Activated naive CD8-positive, alpha-beta T cell treated with anti-CD3 and anti-CD28 coated beads, Interleukin-2, amount 50 U/mL, for 24 hours (primary cell): ENCODE data around the gene CRYL1.
A peak's percentile ranks its signal among the peaks of the same experiment; 100 is the strongest.
"Not testable (repeated sequence)": the region's sequence is repeated elsewhere in the genome, so short reads cannot be mapped to it uniquely, and the experiment has no call there.

Source experiments
- ATAC-seq: fragments of 150-1000 bp; cut with Tn5 transposase; one replicate; pipeline ENCODE4 v1.10.0; 2021
- DNase-seq: peaks from one replicate; pipeline ENCODE4 v3.0.0; 2021
- H3K27ac Mint-ChIP-seq: one replicate; pipeline ENCODE4 v1.8.0; 2021; ENCODE audit warnings: mild to moderate bottlenecking, mixed read lengths
- H3K27me3 Mint-ChIP-seq: one replicate; pipeline ENCODE4 v1.8.0; 2021; ENCODE audit warnings: mixed read lengths
- H3K36me3 Mint-ChIP-seq: one replicate; pipeline ENCODE4 v1.8.0; 2021; ENCODE audit warnings: low read depth, mixed read lengths
- H3K4me1 Mint-ChIP-seq: one replicate; pipeline ENCODE4 v1.8.0; 2021; ENCODE audit warnings: mixed read lengths
- H3K4me3 Mint-ChIP-seq: one replicate; pipeline ENCODE4 v1.8.0; 2021; ENCODE audit warnings: mild to moderate bottlenecking, moderate library complexity, mixed read lengths
- H3K9me3 Mint-ChIP-seq: one replicate; pipeline ENCODE4 v1.8.0; 2021; ENCODE audit warnings: mixed read lengths

CRYL1 gene

GRCh38 chr13:20436505-20436904 lies 89.2 kb downstream of the CRYL1 start:
- H3K4me3 Mint-ChIP-seq = no peak overlapping the region
- H3K9me3 Mint-ChIP-seq = no peaks in the 10 kb centered on the region
- H3K27me3 Mint-ChIP-seq = no peaks in the 10 kb centered on the region
- peaks cover 1% of the 10 kb centered on the region for H3K36me3 Mint-ChIP-seq
- H3K27ac Mint-ChIP-seq = no peak overlapping the region
- peaks cover 2% of the 10 kb centered on the region for H3K4me1 Mint-ChIP-seq
- DNase-seq = no peak
- no peak for ATAC-seq

GRCh38 chr13:20435616-20436368 lies 89.9 kb downstream of the CRYL1 start:
- peaks cover 2% of the 10 kb centered on the region for H3K4me1 Mint-ChIP-seq
- DNase-seq (no peak), ATAC-seq (no peak)
- no peaks in the 10 kb centered on the region for H3K27me3 Mint-ChIP-seq
- H3K36me3 Mint-ChIP-seq = peaks cover 1% of the 10 kb centered on the region
- H3K4me3 Mint-ChIP-seq = no peak overlapping the region
- no peak overlapping the region for H3K27ac Mint-ChIP-seq
- H3K9me3 Mint-ChIP-seq = no peaks in the 10 kb centered on the region

GRCh38 chr13:20434210-20434609 lies 91.4 kb downstream of the CRYL1 start:
- not testable (repeated sequence) for H3K27me3 Mint-ChIP-seq, ATAC-seq, H3K9me3 Mint-ChIP-seq, H3K27ac Mint-ChIP-seq, H3K4me3 Mint-ChIP-seq, H3K36me3 Mint-ChIP-seq, DNase-seq
- H3K4me1 Mint-ChIP-seq = peaks cover 13% of the 10 kb centered on the region

GRCh38 chr13:20431687-20432384 lies 93.8 kb downstream of the CRYL1 start:
- no peaks in the 10 kb centered on the region for H3K27me3 Mint-ChIP-seq
- no peak overlapping the region for H3K4me3 Mint-ChIP-seq
- H3K27ac Mint-ChIP-seq = no peak overlapping the region
- peaks cover 4% of the 10 kb centered on the region for H3K36me3 Mint-ChIP-seq
- H3K9me3 Mint-ChIP-seq = no peaks in the 10 kb centered on the region
- ATAC-seq = no peak
- H3K4me1 Mint-ChIP-seq = peaks cover 36% of the 10 kb centered on the region
- no peak for DNase-seq

- H3K36me3 Mint-ChIP-seq = peaks cover 6% of the 10 kb centered on the region
- no peaks in the 10 kb centered on the region for H3K9me3 Mint-ChIP-seq
- H3K4me1 Mint-ChIP-seq = peaks cover 43% of the 10 kb centered on the region
- ATAC-seq (no peak), DNase-seq (no peak)
- H3K27me3 Mint-ChIP-seq = no peaks in the 10 kb centered on the region
- H3K27ac Mint-ChIP-seq = no peak overlapping the region
- no peak overlapping the region for H3K4me3 Mint-ChIP-seq
These were observed 94.6 kb downstream of the CRYL1 start for GRCh38 chr13:20431080-20431479.

- Mint-ChIP-seq H3K4me1 (peaks cover 49% of the 10 kb centered on the region), H3K4me3 (no peak overlapping the region), H3K27ac (no peak overlapping the region), H3K27me3 (no peaks in the 10 kb centered on the region), H3K36me3 (peaks cover 6% of the 10 kb centered on the region), H3K9me3 (no peaks in the 10 kb centered on the region)
- ATAC-seq (no peak), DNase-seq (no peak)
These were observed 95.4 kb downstream of the CRYL1 start for GRCh38 chr13:20430296-20430695.

GRCh38 chr13:20429682-20430081 lies 96.0 kb downstream of the CRYL1 start:
- DNase-seq = no peak

GRCh38 chr13:20428666-20429644 lies 96.7 kb downstream of the CRYL1 start:
- no peaks in the 10 kb centered on the region for H3K9me3 Mint-ChIP-seq
- H3K27ac Mint-ChIP-seq = peak overlapping the region; percentile 56
- peaks cover 5% of the 10 kb centered on the region for H3K36me3 Mint-ChIP-seq
- no peaks in the 10 kb centered on the region for H3K27me3 Mint-ChIP-seq
- DNase-seq (no peak), ATAC-seq (peak; percentile 77)
- peaks cover 59% of the 10 kb centered on the region for H3K4me1 Mint-ChIP-seq
- H3K4me3 Mint-ChIP-seq = peak overlapping the region; percentile 17

More at GRCh38 chr13:20429682-20430081, 96.0 kb downstream of the CRYL1 start:
- no peaks in the 10 kb centered on the region for H3K9me3 Mint-ChIP-seq
- ATAC-seq = no peak
- peak overlapping the region; percentile 17 for H3K4me3 Mint-ChIP-seq
- H3K27ac Mint-ChIP-seq = no peak overlapping the region
- peaks cover 53% of the 10 kb centered on the region for H3K4me1 Mint-ChIP-seq
- no peaks in the 10 kb centered on the region for H3K27me3 Mint-ChIP-seq
- H3K36me3 Mint-ChIP-seq = peaks cover 6% of the 10 kb centered on the region

GRCh38 chr13:20426766-20427448 lies 98.8 kb downstream of the CRYL1 start:
- no peaks in the 10 kb centered on the region for H3K9me3 Mint-ChIP-seq
- peaks cover 5% of the 10 kb centered on the region for H3K36me3 Mint-ChIP-seq
- DNase-seq (no peak), ATAC-seq (no peak)
- no peaks in the 10 kb centered on the region for H3K27me3 Mint-ChIP-seq
- no peak overlapping the region for H3K4me3 Mint-ChIP-seq
- peaks cover 73% of the 10 kb centered on the region for H3K4me1 Mint-ChIP-seq
- H3K27ac Mint-ChIP-seq = peak overlapping the region; percentile 15

- Mint-ChIP-seq H3K4me3 (no peak overlapping the region), H3K27me3 (no peaks in the 10 kb centered on the region), H3K36me3 (peaks cover 5% of the 10 kb centered on the region), H3K4me1 (peaks cover 80% of the 10 kb centered on the region), H3K9me3 (no peaks in the 10 kb centered on the region), H3K27ac (peak overlapping the region; percentile 7)
- ATAC-seq (peak; percentile 55), DNase-seq (no peak)
These were observed 99.8 kb downstream of the CRYL1 start for GRCh38 chr13:20425819-20426219.

- Mint-ChIP-seq H3K27me3 (no peaks in the 10 kb centered on the region), H3K27ac (no peak overlapping the region), H3K9me3 (no peaks in the 10 kb centered on the region), H3K4me3 (no peak overlapping the region), H3K4me1 (peaks cover 84% of the 10 kb centered on the region), H3K36me3 (peaks cover 5% of the 10 kb centered on the region)
- ATAC-seq (no peak), DNase-seq (no peak)
These were observed 100.7 kb downstream of the CRYL1 start for GRCh38 chr13:20424949-20425348.

GRCh38 chr13:20424559-20424852 lies 101.2 kb downstream of the CRYL1 start:
- Mint-ChIP-seq H3K4me1 (peaks cover 84% of the 10 kb centered on the region), H3K36me3 (peaks cover 5% of the 10 kb centered on the region), H3K4me3 (no peak overlapping the region), H3K27me3 (no peaks in the 10 kb centered on the region), H3K9me3 (no peaks in the 10 kb centered on the region), H3K27ac (no peak overlapping the region)
- DNase-seq (no peak), ATAC-seq (no peak)

GRCh38 chr13:20422362-20422761 lies 103.3 kb downstream of the CRYL1 start:
- peaks cover 75% of the 10 kb centered on the region for H3K4me1 Mint-ChIP-seq
- no peak for DNase-seq
- H3K9me3 Mint-ChIP-seq = peaks cover 7% of the 10 kb centered on the region
- no peak overlapping the region for H3K27ac Mint-ChIP-seq
- H3K27me3 Mint-ChIP-seq = peaks cover 2% of the 10 kb centered on the region
- no peak for ATAC-seq
- peaks cover 14% of the 10 kb centered on the region for H3K36me3 Mint-ChIP-seq
- no peak overlapping the region for H3K4me3 Mint-ChIP-seq

- H3K4me1 Mint-ChIP-seq = peaks cover 63% of the 10 kb centered on the region
- peaks cover 12% of the 10 kb centered on the region for H3K36me3 Mint-ChIP-seq
- ATAC-seq (no peak), DNase-seq (no peak)
- peaks cover 2% of the 10 kb centered on the region for H3K27me3 Mint-ChIP-seq
- H3K27ac Mint-ChIP-seq = no peak overlapping the region
- H3K9me3 Mint-ChIP-seq = peaks cover 7% of the 10 kb centered on the region
- no peak overlapping the region for H3K4me3 Mint-ChIP-seq
These were observed 104.7 kb downstream of the CRYL1 start for GRCh38 chr13:20420938-20421337.
